Peyer's patch (tissue), 4 donors: ENCODE results near the gene DRD3.

ENCODE experiments used
- POLR2A ChIP-seq, 2 donors: fragments of 450-650 bp; IDR thresholded peaks; one replicate each; pipeline ENCODE4 v1.5.1; 2017; ENCODE audit warnings: antibody characterized with exemption in 2 of 2, mild to moderate bottlenecking in 2 of 2, moderate library complexity in 2 of 2
- TF ChIP-seq, protein P1 (sequence below), 6 experiments: fragments of 450-650 bp in 4 of 6; fragments of 200-600 bp in 2 of 6; sonication (generic) in 1 of 6; IDR thresholded peaks; one replicate each; pipeline ENCODE4 v1.5.1; 2017 to 2019; ENCODE audit warnings: antibody characterized with exemption in 6 of 6, mild to moderate bottlenecking in 3 of 6, moderate library complexity in 1 of 6

DNA sequence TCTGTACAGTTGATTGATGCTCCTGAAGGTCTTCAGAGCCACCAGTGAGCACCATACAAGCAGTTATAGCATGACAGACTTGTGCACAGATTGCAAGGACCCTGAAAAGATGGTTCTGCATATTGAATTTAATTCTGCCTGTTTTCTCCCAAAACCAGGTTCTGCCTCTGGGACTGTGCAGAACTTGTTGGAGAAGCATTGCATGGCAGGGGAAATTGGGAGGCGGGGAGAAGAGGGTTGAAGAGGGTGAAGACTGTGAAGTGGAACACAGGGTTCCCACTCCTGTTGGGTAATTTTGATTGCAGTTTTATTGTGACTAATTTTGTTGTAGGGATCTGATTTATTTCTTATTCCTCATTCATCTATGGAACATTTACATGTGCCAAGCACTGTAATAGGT lies 48.2 kb upstream of the DRD3 start:
- TF ChIP-seq, protein P1, sequence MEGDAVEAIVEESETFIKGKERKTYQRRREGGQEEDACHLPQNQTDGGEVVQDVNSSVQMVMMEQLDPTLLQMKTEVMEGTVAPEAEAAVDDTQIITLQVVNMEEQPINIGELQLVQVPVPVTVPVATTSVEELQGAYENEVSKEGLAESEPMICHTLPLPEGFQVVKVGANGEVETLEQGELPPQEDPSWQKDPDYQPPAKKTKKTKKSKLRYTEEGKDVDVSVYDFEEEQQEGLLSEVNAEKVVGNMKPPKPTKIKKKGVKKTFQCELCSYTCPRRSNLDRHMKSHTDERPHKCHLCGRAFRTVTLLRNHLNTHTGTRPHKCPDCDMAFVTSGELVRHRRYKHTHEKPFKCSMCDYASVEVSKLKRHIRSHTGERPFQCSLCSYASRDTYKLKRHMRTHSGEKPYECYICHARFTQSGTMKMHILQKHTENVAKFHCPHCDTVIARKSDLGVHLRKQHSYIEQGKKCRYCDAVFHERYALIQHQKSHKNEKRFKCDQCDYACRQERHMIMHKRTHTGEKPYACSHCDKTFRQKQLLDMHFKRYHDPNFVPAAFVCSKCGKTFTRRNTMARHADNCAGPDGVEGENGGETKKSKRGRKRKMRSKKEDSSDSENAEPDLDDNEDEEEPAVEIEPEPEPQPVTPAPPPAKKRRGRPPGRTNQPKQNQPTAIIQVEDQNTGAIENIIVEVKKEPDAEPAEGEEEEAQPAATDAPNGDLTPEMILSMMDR (IDR thresholded peaks at IDR 0.05): no peak
- TF ChIP-seq POLR2A (IDR thresholded peaks at IDR 0.05): no peak
